Measurements from ENCODE around the gene PSMD9. TPM values are rescaled to one million over a fixed set of nuclear protein-coding genes. Genes with fewer than 3 reads are reported as not detected.

The PSMD9 gene
- total RNA-seq, 1 experiment from 2014 or later: 39.9 TPM

GRCh38 chr12:121874071-121874470 lies 14.5 kb upstream of the PSMD9 start:
- Histone ChIP-seq H2BK20ac (ENCODE audit: low read depth, low read length, poor library complexity, severe bottlenecking) (no peak overlapping the region), H3K9ac (ENCODE audit: extremely low read depth, insufficient read length, low read length) (no peak overlapping the region), H2AFZ (ENCODE audit: low read length) (no peak overlapping the region), H2BK5ac (ENCODE audit: insufficient read length, low read length) (no peak overlapping the region), H3T11ph (ENCODE audit: low read length) (no peak overlapping the region), H3K9me3 (ENCODE audit: control insufficient read depth, low read depth, low read length) (no peaks in the 10 kb centered on the region), H2AK5ac (ENCODE audit: insufficient read length, low read length) (no peak overlapping the region), H3K27me3 (ENCODE audit: insufficient read depth, low read length) (no peaks in the 10 kb centered on the region), H4K20me1 (ENCODE audit: control insufficient read depth, insufficient read depth, insufficient read length) (no peaks in the 10 kb centered on the region), H3K79me2 (ENCODE audit: insufficient read depth, low read length) (no peaks in the 10 kb centered on the region), H2BK15ac (ENCODE audit: low read depth, low read length) (no peak overlapping the region), H3K23me2 (ENCODE audit: insufficient read length, low read depth, low read length, poor library complexity, severe bottlenecking) (no peaks in the 10 kb centered on the region), H3K4me1 (ENCODE audit: insufficient read depth, low read length) (no peaks in the 10 kb centered on the region), H3K56ac (ENCODE audit: insufficient read length, low read depth, low read length) (no peak overlapping the region), H3K4ac (ENCODE audit: low read depth, low read length) (no peak overlapping the region), H3K18ac (ENCODE audit: insufficient read length, low read depth, low read length) (no peak overlapping the region), H2BK120ac (ENCODE audit: low read depth, low read length, poor library complexity, severe bottlenecking) (no peak overlapping the region), H3K79me1 (ENCODE audit: insufficient read depth, low read depth, low read length, poor library complexity, severe bottlenecking) (no peaks in the 10 kb centered on the region), H3K14ac (ENCODE audit: insufficient read depth, low read length) (no peak overlapping the region), H3K23ac (ENCODE audit: insufficient read length, low read depth, low read length) (no peak overlapping the region), H3K27ac (ENCODE audit: insufficient read length, low read depth, low read length) (no peak overlapping the region), H4K8ac (replicated peaks; ENCODE audit: insufficient read length, low read depth, low read length) (no peak overlapping the region), H4K91ac (ENCODE audit: insufficient read length, low read depth, low read length) (no peak overlapping the region), H2BK12ac (ENCODE audit: insufficient read length, low read depth, low read length) (no peak overlapping the region), H3K4me2 (ENCODE audit: insufficient read depth, insufficient read length, low read length) (no peak overlapping the region), H4K5ac (ENCODE audit: insufficient read length, low read depth, low read length) (no peak overlapping the region)
- no peak for DNase-seq
- Mint-ChIP-seq H3K36me3 (ENCODE audit: insufficient read depth in 1 of 3, low read depth in 3 of 3) (no peaks in the 10 kb centered on the region), H3K4me3 (no peak overlapping the region), H3K27me3 (ENCODE audit: low read depth) (peaks cover 2% of the 10 kb centered on the region), H3K4me1 (peaks cover 4% of the 10 kb centered on the region in 2 experiments; a peak in 3 of 4 replicates), H3K9me3 (no peaks in the 10 kb centered on the region; a peak in 1 of 5 replicates), H3K27ac (no peak overlapping the region; a peak in 1 of 7 replicates)
- WGBS (ENCODE audit: extremely low coverage, insufficient read length, low lambda C conversion rate): no CpG with 5 or more reads among the region's 6 CpGs
- no peak for TF ChIP-seq CTCF (conservative IDR thresholded peaks at IDR 0.05)

Data from H9 (cell line).